Measurements from ENCODE around the gene ERAP2.
"Not testable (repeated sequence)": the region's sequence is repeated elsewhere in the genome, so short reads cannot be mapped to it uniquely, and the experiment has no call there.

ERAP2 gene

DNA sequence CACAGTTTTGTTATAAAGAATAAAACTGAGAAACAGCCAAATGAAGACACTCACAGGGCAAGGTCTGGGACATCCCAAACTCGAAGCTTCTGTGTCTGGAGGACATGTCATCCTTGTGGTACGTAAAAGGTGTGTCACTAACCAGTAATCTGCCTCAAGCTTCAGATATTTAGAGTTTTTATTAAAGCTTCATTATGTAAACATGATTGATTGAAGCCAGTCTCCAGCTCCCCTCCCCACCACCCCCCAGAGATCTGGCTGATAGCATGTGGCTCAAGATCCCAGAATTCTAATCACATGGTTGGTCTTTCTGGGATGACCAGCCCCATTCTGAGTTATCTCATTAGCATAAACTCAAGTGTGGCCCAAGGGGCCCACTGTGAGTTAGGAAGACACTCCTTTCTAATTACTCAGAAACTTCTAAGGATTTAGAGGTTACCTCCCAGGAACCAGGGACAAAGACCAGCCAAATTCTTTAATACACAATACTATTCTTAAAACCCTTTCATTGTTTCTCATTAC lies 37.2 kb upstream of the ERAP2 start:
- Histone ChIP-seq H3K36me3 (ENCODE audit: insufficient read depth, low read length) (no peaks in the 10 kb centered on the region), H3K9me3 (ENCODE audit: low read depth, low read length) (no peaks in the 10 kb centered on the region), H3K27ac (no peak overlapping the region), H3K9ac (ENCODE audit: insufficient read length) (no peak overlapping the region), H3K4me3 (no peak overlapping the region)
- no peak for DNase-seq (ENCODE audit: low read depth, low spot score)
- no peak for TF ChIP-seq EZH2 (IDR thresholded peaks at IDR 0.05)
- TF ChIP-seq FOXP2 (optimal IDR thresholded peaks at IDR 0.05; ENCODE audit: control extremely low read depth, extremely low read length, insufficient read depth): no peak
- TF ChIP-seq POLR2AphosphoS5 (IDR thresholded peaks at IDR 0.05; ENCODE audit: borderline replicate concordance, low read depth, low read length): no peak

- H3K36me3 ChIP-seq (ENCODE audit: insufficient read depth, low read length); H3K9me3 ChIP-seq (ENCODE audit: low read depth, low read length); H3K4me3 ChIP-seq; H3K9ac ChIP-seq (ENCODE audit: insufficient read length); H3K27ac ChIP-seq; DNase-seq (ENCODE audit: low read depth, low spot score): not testable (repeated sequence)
Observed at GRCh38 chr5:96841931-96842330, 34.4 kb upstream of the ERAP2 start.

DNA sequence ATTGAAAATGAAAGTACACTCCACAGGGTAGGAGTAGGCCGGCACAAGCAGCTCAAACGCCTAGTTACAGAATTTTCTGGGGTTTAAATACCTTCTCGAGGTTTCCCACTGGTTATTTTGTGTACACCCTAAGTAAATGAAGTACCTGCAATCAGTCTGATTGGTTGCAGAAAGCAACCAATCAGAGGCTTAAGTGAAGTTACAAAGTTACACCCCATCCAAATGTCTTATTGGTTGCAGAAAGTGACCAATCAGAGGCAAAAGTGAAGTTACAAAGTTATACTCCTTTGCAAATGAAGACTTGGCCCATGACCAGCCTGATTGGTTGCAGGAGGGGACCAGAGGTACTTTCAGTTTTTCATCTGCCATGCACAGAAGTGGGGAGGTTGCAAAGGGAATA lies 33.2 kb upstream of the ERAP2 start:
- no peak for DNase-seq (ENCODE audit: low read depth, low spot score)
- H3K27ac ChIP-seq: no peak overlapping the region
- no peak overlapping the region for H3K9ac ChIP-seq (ENCODE audit: insufficient read length)
- no peaks in the 10 kb centered on the region for H3K9me3 ChIP-seq (ENCODE audit: low read depth, low read length)
- no peak overlapping the region for H3K4me3 ChIP-seq
- H3K36me3 ChIP-seq (ENCODE audit: insufficient read depth, low read length): no peaks in the 10 kb centered on the region
- no peak for TF ChIP-seq FOXP2 (optimal IDR thresholded peaks at IDR 0.05; ENCODE audit: control extremely low read depth, extremely low read length, insufficient read depth)
- no peak for TF ChIP-seq EZH2 (IDR thresholded peaks at IDR 0.05)

DNA sequence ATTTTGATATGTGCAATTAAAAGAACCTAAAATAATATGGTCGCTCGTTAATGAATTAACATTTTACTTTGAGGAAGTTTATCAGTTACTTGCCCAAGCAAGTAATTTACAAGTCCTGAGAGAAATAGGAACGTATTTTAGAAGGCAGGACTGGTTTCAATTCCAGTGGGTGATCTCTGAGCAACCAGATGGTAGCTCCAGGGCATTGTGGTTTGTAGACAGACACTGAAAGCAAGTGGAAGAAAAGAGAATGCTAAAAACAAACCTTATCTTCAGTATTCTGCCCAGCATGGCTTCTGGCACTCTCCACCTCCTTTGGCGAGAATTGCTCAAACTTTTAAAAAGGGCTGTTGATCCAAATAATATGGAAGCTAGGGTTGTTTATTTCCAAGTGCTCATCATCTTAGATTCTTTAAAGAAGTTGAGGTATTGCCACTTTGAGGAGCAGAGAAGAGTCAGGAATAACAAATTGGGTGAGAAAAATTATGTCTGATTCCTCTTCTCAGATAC lies 31.8 kb upstream of the ERAP2 start:
- H3K36me3 ChIP-seq (ENCODE audit: insufficient read depth, low read length): no peaks in the 10 kb centered on the region
- H3K9me3 ChIP-seq (ENCODE audit: low read depth, low read length): no peaks in the 10 kb centered on the region; the same call in 1 of the 2 replicates
- peak; percentile 96 for DNase-seq (ENCODE audit: low read depth, low spot score)
- peak; percentile 40; the same call in 1 of the 2 replicates for TF ChIP-seq POLR2AphosphoS5 (IDR thresholded peaks at IDR 0.05; ENCODE audit: borderline replicate concordance, low read depth, low read length)
- peak; percentile 96 for TF ChIP-seq FOXP2 (optimal IDR thresholded peaks at IDR 0.05; ENCODE audit: control extremely low read depth, extremely low read length, insufficient read depth)
- TF ChIP-seq EZH2 (IDR thresholded peaks at IDR 0.05): no peak
- H3K4me3 ChIP-seq: peak overlapping the region; percentile 66
- no peak overlapping the region for H3K9ac ChIP-seq (ENCODE audit: insufficient read length)
- peak overlapping the region; percentile 91 for H3K27ac ChIP-seq

- DNase-seq (ENCODE audit: low read depth, low spot score): no peak
- Histone ChIP-seq H3K36me3 (ENCODE audit: insufficient read depth, low read length) (no peaks in the 10 kb centered on the region; the same call in 1 of the 2 replicates), H3K27ac (no peak overlapping the region), H3K9ac (ENCODE audit: insufficient read length) (no peak overlapping the region), H3K4me3 (no peak overlapping the region), H3K9me3 (ENCODE audit: low read depth, low read length) (no peaks in the 10 kb centered on the region; the same call in 1 of the 2 replicates)
- no peak for TF ChIP-seq POLR2AphosphoS5 (IDR thresholded peaks at IDR 0.05; ENCODE audit: borderline replicate concordance, low read depth, low read length)
- no peak for TF ChIP-seq FOXP2 (optimal IDR thresholded peaks at IDR 0.05; ENCODE audit: control extremely low read depth, extremely low read length, insufficient read depth)
- TF ChIP-seq EZH2 (IDR thresholded peaks at IDR 0.05): no peak
Observed at GRCh38 chr5:96851312-96852062, 24.8 kb upstream of the ERAP2 start.

DNA sequence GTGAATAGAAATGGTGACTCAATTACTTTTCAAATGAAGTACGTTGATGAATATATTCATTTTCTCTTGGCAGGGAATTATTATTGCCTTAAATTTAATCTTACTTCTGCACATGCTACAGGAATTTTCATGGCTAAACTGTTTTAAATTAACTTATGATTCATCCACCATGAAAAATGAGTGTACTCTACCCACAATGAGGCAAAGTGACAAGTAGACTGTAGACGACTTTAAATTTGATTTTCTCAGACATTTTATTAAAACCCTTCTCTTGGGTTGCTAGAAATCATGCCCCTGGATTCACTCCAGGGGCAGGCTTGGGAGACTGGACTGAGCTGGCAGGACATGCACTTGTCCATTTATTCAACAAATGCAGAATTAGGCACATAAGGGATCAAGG lies 23.5 kb upstream of the ERAP2 start:
- no peaks in the 10 kb centered on the region; the same call in 1 of the 2 replicates for H3K9me3 ChIP-seq (ENCODE audit: low read depth, low read length)

GRCh38 chr5:96854067-96854466 lies 22.2 kb upstream of the ERAP2 start:
- DNase-seq (ENCODE audit: low read depth, low spot score): no peak
- Histone ChIP-seq H3K36me3 (ENCODE audit: insufficient read depth, low read length) (no peaks in the 10 kb centered on the region; the same call in 1 of the 2 replicates), H3K4me3 (no peak overlapping the region), H3K9ac (ENCODE audit: insufficient read length) (no peak overlapping the region), H3K27ac (no peak overlapping the region), H3K9me3 (ENCODE audit: low read depth, low read length) (no peaks in the 10 kb centered on the region; the same call in 1 of the 2 replicates)
- TF ChIP-seq FOXP2 (optimal IDR thresholded peaks at IDR 0.05; ENCODE audit: control extremely low read depth, extremely low read length, insufficient read depth) (no peak), EZH2 (IDR thresholded peaks at IDR 0.05) (no peak), POLR2AphosphoS5 (IDR thresholded peaks at IDR 0.05; ENCODE audit: borderline replicate concordance, low read depth, low read length) (no peak)

More for the DNA sequence above, 23.5 kb upstream of the ERAP2 start:
- no peak for DNase-seq (ENCODE audit: low read depth, low spot score)
- Histone ChIP-seq H3K36me3 (ENCODE audit: insufficient read depth, low read length) (no peaks in the 10 kb centered on the region; the same call in 1 of the 2 replicates), H3K4me3 (no peak overlapping the region), H3K27ac (no peak overlapping the region), H3K9ac (ENCODE audit: insufficient read length) (no peak overlapping the region)
- TF ChIP-seq EZH2 (IDR thresholded peaks at IDR 0.05) (no peak), FOXP2 (optimal IDR thresholded peaks at IDR 0.05; ENCODE audit: control extremely low read depth, extremely low read length, insufficient read depth) (no peak), POLR2AphosphoS5 (IDR thresholded peaks at IDR 0.05; ENCODE audit: borderline replicate concordance, low read depth, low read length) (no peak)

- H3K4me3 ChIP-seq: peak overlapping the region; percentile 22; the same call in 1 of the 2 replicates
- no peak for TF ChIP-seq POLR2AphosphoS5 (IDR thresholded peaks at IDR 0.05; ENCODE audit: borderline replicate concordance, low read depth, low read length)
- no peak for TF ChIP-seq FOXP2 (optimal IDR thresholded peaks at IDR 0.05; ENCODE audit: control extremely low read depth, extremely low read length, insufficient read depth)
- no peak for TF ChIP-seq EZH2 (IDR thresholded peaks at IDR 0.05)
- H3K36me3 ChIP-seq (ENCODE audit: insufficient read depth, low read length): no peaks in the 10 kb centered on the region
- no peaks in the 10 kb centered on the region for H3K9me3 ChIP-seq (ENCODE audit: low read depth, low read length)
- peak overlapping the region; percentile 22 for H3K9ac ChIP-seq (ENCODE audit: insufficient read length)
- H3K27ac ChIP-seq: peak overlapping the region; percentile 71
- DNase-seq (ENCODE audit: low read depth, low spot score): no peak
Observed at GRCh38 chr5:96855031-96855872, 21.0 kb upstream of the ERAP2 start.
